ENCODE data around the gene SCNN1G.

DNA sequence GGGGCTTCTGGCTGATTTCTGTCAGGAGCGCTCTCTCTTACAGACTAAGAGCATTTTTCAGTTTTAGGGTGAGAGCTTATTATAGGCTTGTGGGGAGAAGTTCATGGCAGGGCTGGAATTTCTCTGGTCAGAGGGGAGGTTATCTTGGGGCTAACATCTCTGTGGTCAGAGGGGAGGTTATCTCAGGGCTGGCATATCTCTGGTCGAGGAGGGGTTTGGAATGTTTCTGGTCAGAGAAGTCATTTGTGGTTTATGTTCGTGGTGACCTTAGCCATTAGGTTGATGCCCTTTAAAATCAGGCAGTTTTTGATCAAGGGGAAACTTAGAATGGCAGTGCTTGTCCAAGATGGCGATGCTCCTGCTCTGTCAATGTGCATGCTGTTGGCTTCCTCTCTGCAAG, 22.5 kb upstream of the SCNN1G start:
- TF ChIP-seq, protein P1, sequence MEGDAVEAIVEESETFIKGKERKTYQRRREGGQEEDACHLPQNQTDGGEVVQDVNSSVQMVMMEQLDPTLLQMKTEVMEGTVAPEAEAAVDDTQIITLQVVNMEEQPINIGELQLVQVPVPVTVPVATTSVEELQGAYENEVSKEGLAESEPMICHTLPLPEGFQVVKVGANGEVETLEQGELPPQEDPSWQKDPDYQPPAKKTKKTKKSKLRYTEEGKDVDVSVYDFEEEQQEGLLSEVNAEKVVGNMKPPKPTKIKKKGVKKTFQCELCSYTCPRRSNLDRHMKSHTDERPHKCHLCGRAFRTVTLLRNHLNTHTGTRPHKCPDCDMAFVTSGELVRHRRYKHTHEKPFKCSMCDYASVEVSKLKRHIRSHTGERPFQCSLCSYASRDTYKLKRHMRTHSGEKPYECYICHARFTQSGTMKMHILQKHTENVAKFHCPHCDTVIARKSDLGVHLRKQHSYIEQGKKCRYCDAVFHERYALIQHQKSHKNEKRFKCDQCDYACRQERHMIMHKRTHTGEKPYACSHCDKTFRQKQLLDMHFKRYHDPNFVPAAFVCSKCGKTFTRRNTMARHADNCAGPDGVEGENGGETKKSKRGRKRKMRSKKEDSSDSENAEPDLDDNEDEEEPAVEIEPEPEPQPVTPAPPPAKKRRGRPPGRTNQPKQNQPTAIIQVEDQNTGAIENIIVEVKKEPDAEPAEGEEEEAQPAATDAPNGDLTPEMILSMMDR (IDR thresholded peaks at IDR 0.05) = no peak
- TF ChIP-seq POLR2A (IDR thresholded peaks at IDR 0.05) = no peak

All from lower leg skin (tissue), 3 donors.